Nephron (organoid): ENCODE results near the gene DPP9.

Experiments used
- H3K27ac Mint-ChIP-seq, 3 experiments: 2 replicates each; pipeline ENCODE4 v1.8.0; 2020; ENCODE audit warnings: mixed read lengths in 3 of 3, mild to moderate bottlenecking in 2 of 3, moderate library complexity in 1 of 3
- H3K27me3 Mint-ChIP-seq: 2 replicates; pipeline ENCODE4 v1.8.0; 2021; ENCODE audit warnings: low read depth, mild to moderate bottlenecking, moderate library complexity, mixed read lengths
- H3K36me3 Mint-ChIP-seq: 2 replicates; pipeline ENCODE4 v1.8.0; 2020; ENCODE audit warnings: low read depth, mixed read lengths
- H3K4me1 Mint-ChIP-seq: 2 replicates; pipeline ENCODE4 v1.8.0; 2020; ENCODE audit warnings: mixed read lengths
- H3K4me3 Mint-ChIP-seq, 3 experiments: 2 replicates each; pipeline ENCODE4 v1.8.0; 2020; ENCODE audit warnings: mild to moderate bottlenecking in 3 of 3, mixed read lengths in 3 of 3, moderate library complexity in 2 of 3
- H3K9me3 Mint-ChIP-seq: 2 replicates; pipeline ENCODE4 v1.8.0; 2020; ENCODE audit warnings: mixed read lengths
- TF ChIP-seq, protein P1 (sequence below), 3 experiments: fragments of 200-600 bp; sonication (generic); IDR thresholded peaks; one replicate each; pipeline ENCODE4 v1.5.0; 2021; ENCODE audit warnings: antibody characterized with exemption in 3 of 3; ENCODE audit not compliant: unreplicated experiment in 3 of 3

The DPP9 gene

DNA sequence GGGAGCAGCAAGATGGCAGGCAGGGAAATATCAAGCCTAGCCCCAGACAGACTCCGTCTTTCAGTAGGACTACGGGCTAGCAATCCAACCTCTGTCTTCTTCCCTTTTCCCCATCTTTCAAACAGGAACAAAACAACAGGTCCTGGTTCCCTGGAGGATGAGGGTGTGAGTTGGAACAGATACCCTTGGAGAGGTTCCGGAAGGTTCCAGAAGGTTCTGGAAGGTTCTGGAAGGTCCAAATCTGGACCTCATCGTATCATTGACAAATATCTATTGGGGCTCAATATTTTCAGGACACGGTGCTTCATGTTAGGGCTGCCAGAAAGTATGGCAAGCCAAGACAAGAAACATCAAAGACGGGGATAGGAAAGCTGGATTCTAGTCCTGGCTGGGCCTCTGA lies 39.4 kb upstream of the DPP9 start:
- H3K27me3 Mint-ChIP-seq, result peaks cover 23% of the 10 kb centered on the region
- no peak overlapping the region for H3K4me3 Mint-ChIP-seq
- H3K9me3 Mint-ChIP-seq, result peaks cover 3% of the 10 kb centered on the region
- H3K27ac Mint-ChIP-seq, result no peak overlapping the region
- H3K4me1 Mint-ChIP-seq, result no peaks in the 10 kb centered on the region
- H3K36me3 Mint-ChIP-seq, result no peaks in the 10 kb centered on the region
- TF ChIP-seq, protein P1, sequence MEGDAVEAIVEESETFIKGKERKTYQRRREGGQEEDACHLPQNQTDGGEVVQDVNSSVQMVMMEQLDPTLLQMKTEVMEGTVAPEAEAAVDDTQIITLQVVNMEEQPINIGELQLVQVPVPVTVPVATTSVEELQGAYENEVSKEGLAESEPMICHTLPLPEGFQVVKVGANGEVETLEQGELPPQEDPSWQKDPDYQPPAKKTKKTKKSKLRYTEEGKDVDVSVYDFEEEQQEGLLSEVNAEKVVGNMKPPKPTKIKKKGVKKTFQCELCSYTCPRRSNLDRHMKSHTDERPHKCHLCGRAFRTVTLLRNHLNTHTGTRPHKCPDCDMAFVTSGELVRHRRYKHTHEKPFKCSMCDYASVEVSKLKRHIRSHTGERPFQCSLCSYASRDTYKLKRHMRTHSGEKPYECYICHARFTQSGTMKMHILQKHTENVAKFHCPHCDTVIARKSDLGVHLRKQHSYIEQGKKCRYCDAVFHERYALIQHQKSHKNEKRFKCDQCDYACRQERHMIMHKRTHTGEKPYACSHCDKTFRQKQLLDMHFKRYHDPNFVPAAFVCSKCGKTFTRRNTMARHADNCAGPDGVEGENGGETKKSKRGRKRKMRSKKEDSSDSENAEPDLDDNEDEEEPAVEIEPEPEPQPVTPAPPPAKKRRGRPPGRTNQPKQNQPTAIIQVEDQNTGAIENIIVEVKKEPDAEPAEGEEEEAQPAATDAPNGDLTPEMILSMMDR (IDR thresholded peaks at IDR 0.05; ENCODE audit: unreplicated experiment in 3 of 3), result no peak

DNA sequence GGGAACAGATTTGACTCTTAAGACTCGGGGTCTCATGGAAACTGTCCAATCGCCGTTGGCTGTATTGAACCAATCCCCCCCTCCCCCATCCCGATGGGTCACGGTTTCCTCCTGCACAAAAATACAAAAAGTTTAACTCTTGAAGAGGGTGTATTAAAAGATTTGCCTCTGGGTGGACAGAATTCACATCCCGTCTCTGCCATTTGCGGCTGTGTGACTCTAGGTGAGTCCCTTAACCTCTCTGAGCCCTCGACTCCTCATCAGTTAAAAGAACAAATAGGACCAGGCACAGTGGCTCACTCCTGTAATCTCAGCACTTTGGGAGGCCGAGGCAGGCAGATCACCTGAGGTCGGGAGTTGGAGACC lies 36.6 kb upstream of the DPP9 start:
- Mint-ChIP-seq H3K4me3 (peak overlapping the region; percentile 51 to 72 (median 64)), H3K9me3 (peaks cover 4% of the 10 kb centered on the region), H3K4me1 (no peaks in the 10 kb centered on the region), H3K27me3 (peaks cover 38% of the 10 kb centered on the region), H3K27ac (no peak overlapping the region), H3K36me3 (no peaks in the 10 kb centered on the region)
- TF ChIP-seq, protein P1 (IDR thresholded peaks at IDR 0.05; ENCODE audit: unreplicated experiment in 3 of 3), result no peak

DNA sequence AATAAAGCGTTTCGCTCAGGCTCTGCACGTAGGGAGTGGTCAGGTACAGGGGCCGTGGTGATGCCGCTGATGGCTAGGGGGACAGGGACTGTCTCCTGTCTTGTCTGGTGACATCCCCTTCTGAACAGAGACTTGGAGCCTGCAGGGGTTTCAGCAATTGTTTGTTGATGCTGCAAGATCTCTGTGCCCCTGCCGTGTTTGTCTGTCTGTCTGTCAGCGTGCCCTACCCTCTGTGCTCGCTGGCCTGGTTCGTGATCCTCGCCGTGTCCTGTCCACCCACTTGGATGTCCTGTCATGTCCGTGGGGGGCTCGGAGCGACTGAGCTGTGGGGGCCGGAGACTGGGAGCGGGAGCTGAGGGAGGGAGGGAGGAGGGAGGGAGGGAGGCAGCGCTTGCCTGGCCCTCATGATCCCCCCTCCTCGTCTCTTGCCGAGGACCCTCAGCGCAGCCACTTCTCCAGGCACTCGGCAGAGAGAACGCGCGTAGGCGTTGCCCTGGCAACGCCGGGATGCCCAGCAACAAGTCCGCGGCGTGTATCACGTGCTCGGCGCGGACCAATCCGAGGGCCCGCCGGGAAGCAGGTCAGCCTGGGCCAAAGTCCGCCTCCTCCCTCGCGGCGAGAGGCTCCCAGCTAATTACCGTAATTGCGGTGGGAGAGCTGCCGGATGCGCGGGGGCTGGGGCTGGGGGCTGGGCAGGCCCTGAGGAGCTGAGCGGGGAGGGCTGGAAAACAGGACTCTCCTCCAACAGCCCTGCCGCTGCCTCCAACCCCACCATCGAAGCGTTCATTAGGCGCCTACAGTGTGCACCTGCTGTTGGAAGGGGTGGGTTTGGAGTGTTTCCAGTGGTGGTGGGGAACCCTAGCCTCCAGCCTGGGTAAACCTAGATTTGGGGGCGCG lies 36.0 kb upstream of the DPP9 start:
- no peak overlapping the region for H3K27ac Mint-ChIP-seq
- peaks cover 4% of the 10 kb centered on the region for H3K9me3 Mint-ChIP-seq
- no peaks in the 10 kb centered on the region for H3K4me1 Mint-ChIP-seq
- no peaks in the 10 kb centered on the region for H3K36me3 Mint-ChIP-seq
- peaks cover 38% of the 10 kb centered on the region for H3K27me3 Mint-ChIP-seq
- H3K4me3 Mint-ChIP-seq, result peak overlapping the region; percentile 43 to 67 (median 64)
- TF ChIP-seq, protein P1 (IDR thresholded peaks at IDR 0.05; ENCODE audit: unreplicated experiment in 3 of 3), result no peak

DNA sequence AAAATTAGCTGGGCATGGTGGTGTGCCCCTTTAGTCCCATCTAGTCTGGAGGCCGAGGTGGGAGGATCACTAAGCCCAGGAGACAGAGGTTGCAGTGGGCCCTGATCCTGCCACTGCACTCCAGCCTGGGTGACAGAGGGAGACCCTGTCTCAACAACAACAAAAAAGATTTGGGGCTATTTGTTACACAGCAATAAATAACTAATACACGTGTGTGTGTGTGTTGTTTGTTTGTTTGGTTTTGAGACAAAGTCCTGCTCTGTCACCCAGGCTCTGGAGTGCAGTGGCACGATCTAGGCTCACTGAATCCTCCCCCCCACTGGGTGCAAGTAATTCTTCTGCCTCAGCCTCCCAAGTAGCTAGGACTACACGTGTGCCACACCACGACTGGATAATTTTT lies 35.0 kb upstream of the DPP9 start:
- TF ChIP-seq, protein P1 (IDR thresholded peaks at IDR 0.05; ENCODE audit: unreplicated experiment in 3 of 3), result no peak
- Mint-ChIP-seq H3K27ac (no peak overlapping the region), H3K4me1 (no peaks in the 10 kb centered on the region), H3K9me3 (peaks cover 4% of the 10 kb centered on the region), H3K36me3 (no peaks in the 10 kb centered on the region), H3K4me3 (no peak overlapping the region), H3K27me3 (peaks cover 38% of the 10 kb centered on the region)

DNA sequence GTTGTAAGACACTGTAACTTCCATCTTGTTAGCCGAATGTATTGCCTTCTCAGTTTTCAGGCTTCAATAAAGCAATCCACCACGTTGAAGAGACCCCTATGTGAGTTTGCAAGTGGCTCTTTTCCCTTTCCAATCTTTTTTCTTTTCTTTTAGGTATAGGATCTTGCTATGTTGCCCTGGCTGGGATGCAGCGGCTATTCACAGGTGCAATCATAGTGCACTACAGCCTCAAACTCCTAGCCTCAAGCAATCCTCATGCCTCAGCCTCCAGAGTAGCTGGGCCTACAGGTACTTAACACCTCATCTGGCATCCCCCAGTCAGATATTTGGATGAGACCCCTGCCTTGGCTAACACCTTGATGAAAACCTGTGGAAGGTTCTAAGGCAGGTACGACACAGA lies 34.4 kb upstream of the DPP9 start:
- H3K9me3 Mint-ChIP-seq, result peaks cover 4% of the 10 kb centered on the region
- peaks cover 35% of the 10 kb centered on the region for H3K27me3 Mint-ChIP-seq
- H3K36me3 Mint-ChIP-seq, result no peaks in the 10 kb centered on the region
- TF ChIP-seq, protein P1 (IDR thresholded peaks at IDR 0.05; ENCODE audit: unreplicated experiment in 3 of 3), result no peak
- H3K27ac Mint-ChIP-seq, result no peak overlapping the region
- no peaks in the 10 kb centered on the region for H3K4me1 Mint-ChIP-seq
- peak overlapping the region in 2 of 3 experiments; percentile 12 to 20 for H3K4me3 Mint-ChIP-seq

DNA sequence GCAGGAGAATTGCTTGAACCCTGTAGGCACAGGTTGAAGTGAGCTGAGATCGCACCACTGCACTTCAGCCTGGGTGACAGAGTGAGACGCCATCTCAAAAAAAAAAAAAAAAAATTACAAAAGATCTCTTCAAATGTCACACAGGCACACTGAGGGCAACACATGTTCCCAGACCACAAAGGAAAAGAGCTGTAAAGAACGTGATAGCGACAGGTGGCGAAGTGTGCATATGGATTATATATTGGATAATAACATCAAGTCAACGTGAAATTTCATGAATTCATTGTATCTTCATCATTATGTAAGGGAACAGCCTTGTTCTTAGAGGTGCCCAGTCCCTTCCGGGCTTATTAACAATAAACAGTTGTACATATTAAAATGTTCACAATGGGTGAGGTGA lies 31.8 kb upstream of the DPP9 start:
- Mint-ChIP-seq H3K4me3 (no peak overlapping the region), H3K36me3 (no peaks in the 10 kb centered on the region), H3K9me3 (peaks cover 4% of the 10 kb centered on the region), H3K4me1 (no peaks in the 10 kb centered on the region), H3K27me3 (peaks cover 25% of the 10 kb centered on the region), H3K27ac (no peak overlapping the region)
- TF ChIP-seq, protein P1 (IDR thresholded peaks at IDR 0.05; ENCODE audit: unreplicated experiment in 3 of 3), result no peak
